Activated T-cell treated with anti-CD3 and anti-CD28 coated beads for 48 hours (primary cell): ENCODE measurements around the gene BFSP2.
"Not testable (repeated sequence)": the region's sequence is repeated elsewhere in the genome, so short reads cannot be mapped to it uniquely, and the experiment has no call there.

ENCODE experiments used
- DNase-seq: peaks from one replicate; pipeline ENCODE4 v3.0.0-alpha.2; 2020; ENCODE audit warnings: low read depth

Gene BFSP2

DNA sequence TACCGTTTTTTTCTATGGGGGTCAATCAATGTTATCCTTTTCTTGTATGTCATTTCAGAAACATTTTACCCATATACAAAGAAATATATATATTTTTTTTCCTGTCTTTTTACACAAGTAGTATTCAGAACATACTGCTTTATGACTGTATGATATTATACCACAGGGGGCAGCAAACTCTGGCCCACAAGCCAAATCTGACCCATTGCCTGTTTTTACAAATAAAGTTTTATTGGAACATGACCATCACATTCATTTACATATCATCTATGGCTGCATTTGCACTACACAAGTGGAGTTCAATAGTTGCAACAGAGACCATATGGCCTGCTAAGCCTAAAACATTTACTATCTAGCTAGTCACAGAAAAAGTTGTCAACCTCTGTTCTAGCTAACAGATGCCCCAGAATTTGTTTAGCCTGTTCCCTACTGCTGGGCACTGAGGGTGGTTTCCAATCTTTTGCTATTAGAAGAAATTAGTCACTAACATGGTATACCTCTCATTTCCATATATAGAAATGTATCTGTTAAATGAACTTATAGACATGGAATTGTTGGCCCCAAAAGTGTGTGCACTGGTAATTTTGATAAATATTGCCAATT is 57.7 kb downstream of the BFSP2 start:
- no peak for DNase-seq

DNA sequence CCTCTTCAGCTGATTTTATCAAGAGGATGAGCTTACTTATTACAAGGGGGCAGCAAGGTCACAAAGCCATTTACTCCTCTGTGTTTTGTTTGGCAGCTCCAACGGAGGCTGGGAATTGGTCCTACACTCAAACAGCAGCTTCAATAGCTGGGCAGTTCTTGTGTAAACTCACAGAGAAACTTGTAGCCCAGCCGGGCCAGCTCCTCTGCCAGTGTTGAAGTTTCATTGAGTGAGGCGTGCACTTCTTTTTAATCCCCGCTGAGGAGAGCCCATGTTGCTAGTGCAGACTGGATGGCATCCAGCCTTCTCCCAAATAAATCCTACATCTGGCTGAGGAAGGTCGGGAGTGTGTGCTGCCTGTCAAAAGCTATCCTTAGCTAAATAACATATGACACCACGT is 59.5 kb downstream of the BFSP2 start:
- no peak for DNase-seq

DNA sequence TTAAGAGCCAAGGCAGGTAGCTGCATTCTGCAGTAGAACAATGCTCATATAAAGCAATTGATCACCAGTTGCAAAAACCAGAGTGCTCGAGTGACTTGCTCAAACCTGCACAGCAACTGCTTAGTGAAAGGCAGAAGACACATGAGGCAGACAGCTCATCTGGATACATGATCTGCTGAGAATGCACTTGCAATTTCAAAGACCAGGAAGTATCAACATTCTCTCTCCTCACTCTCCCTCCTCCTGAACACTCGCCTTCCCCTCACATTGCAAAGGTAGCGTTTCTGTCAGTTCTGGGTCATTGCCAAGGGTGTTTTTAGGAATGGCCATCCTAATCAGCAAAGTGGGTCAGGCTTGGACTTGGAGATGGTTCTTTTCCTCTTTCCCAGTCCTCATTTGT is 61.0 kb downstream of the BFSP2 start:
- no peak for DNase-seq

DNA sequence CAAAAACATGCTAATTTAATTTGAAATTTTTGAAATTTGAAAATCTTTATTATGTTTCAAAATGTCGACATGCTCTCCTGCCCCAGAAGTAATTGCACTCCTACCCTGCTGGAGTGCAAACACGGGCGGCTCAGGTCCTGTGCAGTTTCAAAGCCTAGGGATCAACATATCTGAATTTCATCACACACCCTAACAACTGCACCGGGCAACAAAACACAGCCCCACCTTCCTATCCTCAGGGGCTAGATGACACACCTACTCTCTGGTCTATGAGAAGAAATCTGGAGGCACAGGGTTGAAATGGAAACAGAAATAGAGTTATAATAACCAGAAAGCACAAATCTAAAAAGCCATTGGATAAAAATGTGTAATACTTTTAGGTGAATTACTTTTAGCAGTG is 61.4 kb downstream of the BFSP2 start:
- DNase-seq: no peak

DNA sequence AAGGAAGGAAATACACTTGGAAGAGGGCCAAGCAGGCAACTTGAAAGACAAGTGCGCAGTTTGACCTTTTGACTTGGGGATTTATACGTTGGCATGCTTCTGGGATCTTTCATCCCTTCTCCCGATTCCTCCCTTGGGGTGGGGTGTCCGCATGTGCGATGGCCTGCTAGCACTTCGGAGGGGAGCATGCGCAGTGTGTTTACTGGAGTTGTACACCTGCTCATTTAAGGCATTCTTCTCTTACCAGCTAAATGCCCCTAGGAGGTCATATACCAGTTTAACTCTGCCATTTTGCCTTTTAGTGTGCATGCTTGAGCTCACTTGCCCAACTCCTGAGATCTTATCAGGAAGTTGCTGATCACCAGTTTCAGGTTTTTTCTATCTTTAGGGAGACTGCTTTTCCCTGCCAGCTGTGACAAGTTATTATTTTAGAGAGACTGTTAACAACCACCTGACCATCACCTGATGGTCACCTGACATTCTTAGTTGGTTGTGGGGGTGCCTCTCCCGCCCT is 63.5 kb downstream of the BFSP2 start:
- no peak for DNase-seq

DNA sequence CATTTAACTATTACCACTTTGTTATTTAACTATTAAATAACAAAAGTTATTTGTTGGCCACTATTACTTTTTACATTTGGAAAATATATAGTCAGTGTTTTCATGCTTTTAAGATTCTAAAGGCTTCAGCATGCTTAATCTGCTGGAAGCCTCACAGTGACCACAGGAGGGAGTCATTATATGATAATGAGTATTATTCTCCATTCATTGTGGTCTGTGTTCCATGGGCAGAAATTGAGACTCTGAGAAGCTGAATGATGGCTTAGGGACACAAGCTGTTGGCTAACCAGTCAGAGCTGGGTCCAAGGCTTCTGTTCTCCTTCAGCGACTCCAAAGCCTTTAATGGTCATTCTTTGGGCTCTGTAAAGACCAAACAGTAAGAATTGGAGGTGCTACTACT is 64.7 kb downstream of the BFSP2 start:
- no peak for DNase-seq

DNA sequence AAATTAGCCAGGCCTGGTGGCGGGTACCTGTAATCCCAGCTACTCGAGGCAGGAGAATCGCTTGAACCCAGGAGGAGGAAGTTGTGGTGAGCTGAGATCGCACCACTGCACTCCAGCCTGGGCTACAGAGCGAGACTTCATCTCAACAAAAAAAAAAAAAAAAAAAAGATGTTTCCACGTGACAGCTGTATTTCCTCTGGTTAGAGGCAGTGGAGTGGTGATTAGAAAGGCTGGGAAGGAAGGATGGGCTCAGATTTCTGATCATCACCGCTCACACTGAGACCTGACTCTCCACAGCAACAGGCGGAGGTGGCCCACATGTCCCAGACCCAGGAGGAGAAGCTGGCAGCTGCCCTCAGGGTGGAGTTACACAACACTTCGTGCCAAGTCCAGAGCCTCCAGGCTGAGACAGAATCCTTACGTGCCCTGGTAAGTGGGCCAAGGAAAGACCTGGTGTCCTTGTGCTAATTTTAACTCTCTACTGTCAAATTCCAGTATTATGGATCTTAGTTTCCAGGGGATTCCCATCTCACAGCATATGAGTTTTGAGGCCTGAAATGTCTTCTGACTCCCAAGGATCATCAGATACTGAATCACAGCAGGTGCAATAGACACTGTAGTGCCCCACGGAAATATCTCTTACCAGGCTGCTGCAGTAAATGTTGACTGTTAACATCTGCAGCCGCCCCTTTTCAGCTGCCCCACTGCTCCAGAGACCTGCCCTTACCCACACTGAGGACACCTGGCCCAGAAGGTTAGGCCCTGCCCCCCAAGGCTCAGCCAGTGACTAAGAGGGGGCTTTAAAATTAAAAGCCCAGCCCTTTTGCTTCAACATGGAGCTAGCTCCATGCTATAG is 66.9 kb downstream of the BFSP2 start:
- no peak for DNase-seq

DNA sequence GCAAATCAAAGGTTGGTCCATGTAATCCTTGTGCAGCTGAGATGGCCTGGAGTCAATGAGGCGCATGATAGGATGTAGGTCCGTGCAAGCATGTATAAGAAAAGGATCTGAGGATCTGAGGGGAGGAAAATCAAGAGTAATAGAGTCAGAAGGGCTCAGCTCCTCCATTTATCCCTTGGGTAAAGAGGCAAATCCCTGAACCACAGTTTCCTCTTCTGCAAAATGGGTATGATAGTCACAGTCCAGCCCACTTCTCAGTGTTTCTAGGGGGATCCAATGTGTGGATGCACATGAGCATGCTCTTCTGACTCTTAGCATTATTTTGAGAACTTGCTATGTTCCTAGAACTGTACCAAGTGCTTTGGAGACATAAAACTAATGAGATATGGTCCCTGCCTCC is 67.9 kb downstream of the BFSP2 start:
- DNase-seq: no peak

DNA sequence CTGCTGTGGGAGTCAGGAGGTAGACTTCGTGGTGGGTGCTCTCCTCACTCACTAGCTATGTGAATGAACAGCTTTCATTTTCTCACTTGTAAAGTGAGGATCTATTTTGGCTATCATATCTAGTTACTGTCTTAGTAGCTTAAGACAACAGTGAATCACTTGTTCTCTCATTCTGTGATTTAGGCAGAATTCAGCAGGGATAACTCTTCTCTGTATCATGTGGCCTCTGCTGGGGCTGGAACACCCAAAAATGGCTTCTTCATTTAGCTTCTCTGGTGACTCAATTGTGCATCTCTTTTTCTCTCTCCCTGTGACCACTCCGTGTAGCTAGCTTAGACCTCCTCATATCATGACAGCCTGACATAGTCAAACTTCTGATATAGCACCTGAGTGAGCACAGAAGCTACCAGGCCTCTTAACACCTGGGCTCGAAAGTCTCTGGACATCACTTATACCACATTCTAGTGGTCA is 68.4 kb downstream of the BFSP2 start:
- no peak for DNase-seq

DNA sequence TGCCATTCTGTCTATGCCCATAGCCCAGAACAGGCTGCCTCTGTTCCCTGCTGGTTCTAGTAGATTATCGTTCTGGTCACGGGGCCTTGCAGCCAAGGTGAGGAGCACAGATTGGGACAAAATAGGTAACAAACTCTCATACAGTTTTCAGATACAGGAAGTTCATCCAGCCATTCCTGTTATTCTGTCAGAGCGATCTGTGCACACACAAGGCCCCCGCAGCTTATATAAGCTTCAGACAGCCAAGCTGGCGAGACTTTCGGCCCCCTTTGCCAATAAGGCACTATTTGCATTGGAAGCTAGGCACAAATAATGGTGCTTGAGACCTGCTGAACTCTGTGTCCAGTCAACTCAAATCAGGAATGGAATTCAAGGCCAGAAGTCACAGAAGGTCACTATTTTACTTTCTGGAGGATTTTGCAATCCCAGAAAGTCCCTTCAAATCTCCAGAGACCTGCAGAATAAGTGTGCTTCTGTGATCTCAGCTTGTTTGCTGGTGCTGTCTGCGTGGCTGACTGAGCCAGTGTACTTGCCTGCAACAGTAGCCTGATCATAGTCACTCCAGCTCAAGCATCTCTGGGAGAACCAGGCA is 69.4 kb downstream of the BFSP2 start:
- DNase-seq: no peak

DNA sequence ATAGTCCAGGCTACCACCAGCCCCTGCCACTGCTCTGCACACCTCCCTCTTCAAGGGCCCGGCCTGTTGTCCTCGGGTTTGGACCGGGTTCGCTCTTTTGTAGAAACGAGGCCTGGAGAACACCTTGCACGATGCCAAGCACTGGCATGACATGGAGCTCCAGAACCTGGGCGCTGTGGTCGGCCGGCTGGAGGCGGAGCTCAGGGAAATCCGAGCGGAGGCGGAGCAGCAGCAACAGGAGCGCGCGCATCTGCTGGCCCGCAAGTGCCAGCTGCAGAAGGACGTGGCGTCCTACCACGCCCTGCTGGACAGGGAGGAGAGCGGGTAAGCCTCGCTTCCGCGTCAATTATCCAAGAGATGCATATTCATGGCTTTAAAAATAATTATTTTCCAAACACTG is 72.4 kb downstream of the BFSP2 start:
- DNase-seq: no peak

DNA sequence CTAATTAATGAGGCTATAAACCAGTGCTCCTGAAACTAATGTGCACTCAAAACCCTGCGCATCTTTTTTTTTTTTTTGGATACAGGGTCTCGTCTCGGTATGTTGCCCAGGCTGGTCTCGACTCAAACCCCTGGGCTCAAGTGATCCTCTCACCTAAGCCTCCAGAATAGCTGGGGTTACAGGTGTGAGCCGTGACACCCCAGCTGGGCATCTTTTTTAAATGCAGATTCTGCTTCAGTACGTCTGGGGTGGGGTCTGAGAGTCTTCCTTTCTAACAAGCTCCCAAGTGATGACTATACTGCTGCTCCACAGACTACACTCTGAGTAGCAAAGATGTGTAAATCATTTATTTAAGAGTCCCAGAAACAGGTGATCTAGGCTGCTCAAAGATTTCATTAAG is 73.0 kb downstream of the BFSP2 start:
- DNase-seq: no peak

DNA sequence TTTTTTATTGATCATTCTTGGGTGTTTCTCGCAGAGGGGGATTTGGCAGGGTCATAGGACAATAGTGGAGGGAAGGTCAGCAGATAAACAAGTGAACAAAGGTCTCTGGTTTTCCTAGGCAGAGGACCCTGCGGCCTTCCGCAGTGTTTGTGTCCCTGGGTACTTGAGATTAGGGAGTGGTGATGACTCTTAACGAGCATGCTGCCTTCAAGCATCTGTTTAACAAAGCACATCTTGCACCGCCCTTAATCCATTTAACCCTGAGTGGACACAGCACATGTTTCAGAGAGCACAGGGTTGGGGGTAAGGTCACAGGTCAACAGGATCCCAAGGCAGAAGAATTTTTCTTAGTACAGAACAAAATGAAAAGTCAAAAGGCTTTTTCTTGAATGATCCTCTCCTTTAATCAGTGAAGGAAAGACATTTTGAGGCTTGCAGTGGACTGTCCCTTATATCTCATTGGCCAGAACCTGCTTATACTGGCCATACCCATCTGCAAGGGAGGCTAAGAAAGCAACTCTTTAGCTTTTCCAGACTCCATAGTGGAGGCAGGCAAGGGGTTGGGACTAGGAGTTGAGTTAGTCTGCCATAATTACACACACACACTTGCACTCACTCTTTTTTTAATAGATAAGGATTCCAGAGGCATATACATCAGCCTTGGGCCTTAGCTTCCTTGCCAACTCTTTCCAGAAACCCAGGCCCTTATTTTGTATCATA is 73.8 kb downstream of the BFSP2 start:
- DNase-seq: not testable (repeated sequence)

DNA sequence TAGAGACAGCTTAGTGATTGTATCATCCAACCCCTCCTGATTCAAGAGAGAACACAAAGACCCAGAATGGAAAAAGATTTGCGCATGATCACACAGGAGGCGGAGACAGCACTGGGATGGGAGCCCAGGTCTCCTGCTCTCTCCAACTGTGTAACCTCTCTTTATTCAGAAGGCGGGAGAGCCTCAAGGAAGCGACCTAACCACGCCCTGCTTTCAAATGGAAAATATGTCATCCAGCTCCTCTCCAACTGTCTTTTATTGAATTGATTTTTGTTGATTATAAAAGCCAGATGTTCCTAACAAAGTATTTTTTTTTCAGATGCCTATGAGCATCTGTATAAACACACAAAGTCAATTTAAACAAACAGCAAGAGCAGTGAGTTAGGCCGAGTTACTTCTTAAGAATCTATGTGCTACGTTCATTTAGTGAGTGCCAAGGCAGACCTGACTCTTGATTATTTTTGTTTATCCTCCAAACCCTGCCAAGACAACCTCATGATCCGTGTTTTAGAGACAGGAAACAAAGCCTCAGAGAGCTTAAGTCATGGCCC is 74.5 kb downstream of the BFSP2 start:
- no peak for DNase-seq

DNA sequence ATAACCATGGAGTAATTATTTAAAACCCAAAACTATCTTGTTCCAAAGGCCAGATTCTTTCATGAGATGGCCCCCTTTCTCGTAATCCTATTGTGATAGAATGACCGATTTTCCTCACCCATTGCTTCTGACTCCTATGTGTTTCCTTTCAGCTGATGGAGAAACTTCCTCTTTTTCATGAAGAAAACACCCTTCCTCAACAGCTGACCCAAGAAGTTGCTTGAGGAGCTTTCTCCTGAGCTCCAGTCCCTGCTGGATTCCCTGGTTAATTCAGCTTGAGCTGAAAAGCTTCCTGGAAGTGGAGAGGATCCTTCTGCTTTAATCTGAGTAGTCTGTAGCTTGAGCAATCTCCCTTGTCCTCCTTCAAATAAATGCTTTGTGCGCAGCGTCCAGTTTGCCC is 75.0 kb downstream of the BFSP2 start:
- DNase-seq: no peak

DNA sequence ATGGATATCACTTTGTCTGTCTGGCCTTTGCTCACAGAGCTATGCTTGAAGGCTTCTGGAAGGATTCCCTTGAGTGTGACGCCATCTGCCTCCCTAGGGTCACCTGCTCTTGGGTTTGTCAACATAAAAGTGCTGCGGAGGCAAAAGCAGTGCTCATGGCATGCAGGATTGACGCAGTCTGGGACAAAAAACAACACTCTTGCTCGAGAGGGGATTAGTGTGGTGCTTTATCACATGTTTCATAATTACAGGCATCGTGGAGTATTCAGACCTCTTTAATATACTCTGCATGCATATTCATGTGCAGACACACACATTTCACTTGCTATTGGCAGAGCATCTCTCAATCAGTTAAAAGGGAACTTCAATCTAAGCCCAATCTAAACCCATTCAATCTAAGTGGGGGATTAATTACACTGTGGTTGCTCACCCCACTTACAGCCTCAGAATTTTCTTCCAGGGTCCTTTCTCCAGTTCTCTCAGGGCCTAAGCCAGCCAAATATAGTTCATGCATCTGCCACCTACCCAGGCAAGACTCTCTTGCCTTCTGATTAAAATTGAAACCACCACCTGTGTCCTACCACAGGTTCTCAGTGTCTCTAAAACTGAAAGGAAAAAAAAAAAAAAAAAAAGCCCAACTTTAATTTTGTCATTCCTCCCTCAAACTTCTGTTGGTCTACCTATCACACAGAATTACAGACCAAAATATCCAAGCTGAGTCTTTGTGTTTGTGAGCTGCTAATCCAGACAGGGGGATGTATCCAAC is 75.6 kb downstream of the BFSP2 start:
- no peak for DNase-seq

DNA sequence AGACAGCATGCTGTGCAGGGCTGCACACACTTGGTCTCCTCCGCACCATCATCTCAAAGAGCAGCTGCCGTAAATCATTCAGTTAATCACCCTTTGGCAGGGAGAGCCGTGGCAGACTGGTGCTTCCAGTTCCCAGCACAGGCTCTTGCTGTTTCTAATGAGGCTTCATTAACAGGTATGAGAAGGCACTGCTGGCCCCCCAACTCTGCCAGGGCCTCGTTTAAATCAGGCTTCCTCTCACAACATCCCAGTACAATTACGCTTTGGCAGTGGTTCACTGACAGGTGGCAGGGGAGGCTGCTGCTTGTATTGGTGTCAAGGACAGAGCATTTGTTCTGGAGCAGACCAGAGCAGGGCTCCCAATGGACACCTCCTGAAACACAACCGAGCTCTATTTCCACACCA is 77.1 kb downstream of the BFSP2 start:
- DNase-seq: no peak

DNA sequence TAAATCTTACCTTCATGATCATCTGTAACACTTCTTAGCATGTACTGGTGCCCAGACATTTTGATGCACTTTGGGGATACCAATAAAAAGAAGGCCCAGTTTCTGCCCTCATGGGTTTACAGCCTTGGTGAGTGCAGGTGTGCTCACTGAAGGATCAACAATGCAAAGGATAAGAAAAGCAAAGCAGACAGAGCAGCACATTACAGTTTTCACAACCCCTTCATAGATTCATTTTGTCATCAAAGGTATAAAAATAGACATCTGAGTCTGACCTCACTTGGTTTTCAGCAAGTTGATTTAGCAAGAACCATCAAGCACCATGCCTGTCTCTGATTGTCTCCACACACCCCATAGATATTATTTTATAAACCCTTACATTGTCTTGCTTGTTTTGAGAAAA is 77.6 kb downstream of the BFSP2 start:
- DNase-seq: no peak

DNA sequence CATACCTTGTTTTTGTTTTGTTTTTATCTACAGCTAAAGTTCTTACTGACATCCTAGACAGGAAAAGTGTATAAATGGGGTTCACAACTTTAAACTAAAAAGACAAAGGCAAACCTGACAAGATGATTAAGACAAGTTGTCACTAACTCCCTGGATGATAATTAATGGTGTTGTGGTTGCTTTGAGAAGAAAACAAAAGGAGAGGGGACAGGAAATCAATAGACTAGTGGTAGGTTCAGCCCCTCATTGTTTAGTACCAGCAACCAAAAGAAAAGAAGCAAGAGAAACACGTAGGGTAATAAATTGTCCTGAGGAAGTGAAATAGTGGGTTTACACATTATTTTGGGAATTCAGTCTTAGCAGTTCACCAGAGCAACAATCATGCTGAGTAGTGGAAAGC is 78.8 kb downstream of the BFSP2 start:
- DNase-seq: no peak

DNA sequence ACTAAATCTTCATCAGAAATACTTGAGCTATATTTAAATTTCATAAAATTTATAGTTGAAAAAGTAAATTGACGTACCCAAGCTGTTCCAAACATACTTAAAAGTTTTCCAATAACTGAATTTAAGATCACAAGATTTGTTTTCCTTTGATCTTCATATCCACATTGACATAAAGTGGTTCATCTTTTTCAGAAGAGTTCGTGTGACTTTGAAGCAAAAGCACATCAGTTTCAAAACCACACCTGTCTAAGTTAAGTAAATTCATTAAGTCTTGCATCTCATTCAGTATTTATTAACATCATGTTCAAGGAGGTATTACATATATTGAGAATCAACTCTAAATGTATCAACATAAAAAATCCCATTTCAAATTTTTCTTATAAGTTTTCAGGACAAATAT is 79.5 kb downstream of the BFSP2 start:
- DNase-seq: no peak

DNA sequence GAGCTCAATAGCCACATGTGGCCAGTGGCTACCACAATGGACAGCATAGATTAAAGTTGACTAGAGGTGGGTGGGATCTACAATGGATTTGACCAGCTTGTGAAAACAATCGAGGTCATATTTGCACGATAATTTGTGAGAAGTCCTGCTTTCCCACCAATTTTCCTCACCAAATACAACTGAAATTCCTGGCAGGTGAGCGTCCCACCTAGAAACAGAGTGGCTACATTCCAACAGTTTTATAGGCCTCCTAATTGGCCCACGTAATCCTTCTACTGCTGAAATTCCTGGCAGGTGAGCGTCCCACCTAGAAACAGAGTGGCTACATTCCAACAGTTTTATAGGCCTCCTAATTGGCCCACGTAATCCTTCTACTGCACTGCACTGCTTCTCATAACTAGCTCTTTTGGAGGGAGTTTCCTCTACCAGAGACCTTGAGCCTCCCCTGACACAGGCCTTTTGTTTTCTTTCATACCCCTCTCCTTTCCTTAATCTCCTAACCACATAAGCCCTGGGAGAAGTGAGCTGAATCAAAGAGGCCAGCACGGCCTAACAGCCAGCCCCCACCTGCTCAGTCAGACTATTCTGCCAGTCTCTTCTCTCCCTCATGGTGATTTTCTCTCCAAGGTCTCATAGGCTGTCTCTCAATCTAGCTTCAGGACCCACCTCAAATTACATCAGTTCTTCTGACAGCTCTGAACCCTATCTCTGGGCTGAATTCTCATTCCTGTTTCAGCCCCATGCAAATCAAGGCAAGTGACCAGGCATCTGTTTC is 80.2 kb downstream of the BFSP2 start:
- no peak for DNase-seq
